ENCODE data around the gene RAB9A.
"Not testable (repeated sequence)": the region's sequence is repeated elsewhere in the genome, so short reads cannot be mapped to it uniquely, and the experiment has no call there.

RAB9A gene, protein sequence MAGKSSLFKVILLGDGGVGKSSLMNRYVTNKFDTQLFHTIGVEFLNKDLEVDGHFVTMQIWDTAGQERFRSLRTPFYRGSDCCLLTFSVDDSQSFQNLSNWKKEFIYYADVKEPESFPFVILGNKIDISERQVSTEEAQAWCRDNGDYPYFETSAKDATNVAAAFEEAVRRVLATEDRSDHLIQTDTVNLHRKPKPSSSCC

DNA sequence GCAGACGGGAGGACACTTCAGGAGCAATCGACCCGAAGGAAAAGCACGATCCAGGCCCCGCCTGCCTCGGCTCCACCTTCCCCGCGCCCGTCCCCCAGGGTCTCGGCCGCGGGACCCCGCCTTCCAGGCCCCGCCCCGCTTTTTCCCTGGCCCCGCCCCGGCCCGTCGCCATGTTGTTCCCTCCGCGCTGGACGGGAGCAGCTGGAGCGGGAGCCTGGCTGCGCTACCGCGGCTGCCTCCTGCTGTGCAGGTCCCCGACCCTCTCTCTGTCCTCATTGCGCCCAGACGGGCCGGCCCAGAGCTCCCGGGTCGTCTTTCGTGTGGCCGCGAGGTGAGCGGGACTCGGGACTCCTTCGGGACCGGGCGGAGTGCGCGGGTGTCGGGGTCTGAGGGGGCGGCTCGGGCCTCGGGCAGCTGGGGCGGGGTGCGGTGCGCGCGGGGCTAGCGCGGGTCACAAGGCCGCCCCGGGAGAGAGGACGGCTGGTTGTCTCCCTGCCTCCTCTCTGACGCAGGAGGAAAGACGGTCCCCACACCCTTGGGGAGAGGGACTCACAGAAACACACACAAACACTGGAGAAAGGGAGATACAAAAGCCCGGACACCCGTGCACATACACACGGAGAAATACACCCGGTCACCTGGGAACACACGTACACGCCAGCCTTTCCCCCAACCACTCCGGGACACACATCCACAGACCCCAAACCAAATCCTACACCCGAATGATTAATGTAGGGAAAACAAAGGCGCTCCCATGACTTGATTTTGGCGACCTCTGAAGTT, at the start of gene RAB9A:
Gene RAB9A, plus strand, starts transcription at position 171 of the 783 bp plus-strand sequence. CDS start 19,619 bp downstream, outside the sequence.
- DNase-seq = peak; percentile 82

DNA sequence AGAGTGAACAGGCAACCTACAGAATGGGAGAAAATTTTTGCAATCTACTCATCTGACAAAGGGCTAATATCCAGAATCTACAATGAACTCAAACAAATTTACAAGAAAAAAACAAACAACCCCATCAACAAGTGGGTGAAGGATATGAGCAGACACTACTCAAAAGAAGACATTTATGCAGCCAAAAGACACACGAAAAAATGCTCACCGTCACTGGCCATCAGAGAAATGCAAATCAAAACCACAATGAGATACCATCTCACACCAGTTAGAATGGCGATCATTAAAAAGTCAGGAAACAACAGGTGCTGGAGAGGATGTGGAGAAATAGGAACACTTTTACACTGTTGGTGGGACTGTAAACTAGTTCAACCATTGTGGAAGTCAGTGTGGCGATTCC, 47.2 kb upstream of the RAB9A start:
- DNase-seq = not testable (repeated sequence)

DNA sequence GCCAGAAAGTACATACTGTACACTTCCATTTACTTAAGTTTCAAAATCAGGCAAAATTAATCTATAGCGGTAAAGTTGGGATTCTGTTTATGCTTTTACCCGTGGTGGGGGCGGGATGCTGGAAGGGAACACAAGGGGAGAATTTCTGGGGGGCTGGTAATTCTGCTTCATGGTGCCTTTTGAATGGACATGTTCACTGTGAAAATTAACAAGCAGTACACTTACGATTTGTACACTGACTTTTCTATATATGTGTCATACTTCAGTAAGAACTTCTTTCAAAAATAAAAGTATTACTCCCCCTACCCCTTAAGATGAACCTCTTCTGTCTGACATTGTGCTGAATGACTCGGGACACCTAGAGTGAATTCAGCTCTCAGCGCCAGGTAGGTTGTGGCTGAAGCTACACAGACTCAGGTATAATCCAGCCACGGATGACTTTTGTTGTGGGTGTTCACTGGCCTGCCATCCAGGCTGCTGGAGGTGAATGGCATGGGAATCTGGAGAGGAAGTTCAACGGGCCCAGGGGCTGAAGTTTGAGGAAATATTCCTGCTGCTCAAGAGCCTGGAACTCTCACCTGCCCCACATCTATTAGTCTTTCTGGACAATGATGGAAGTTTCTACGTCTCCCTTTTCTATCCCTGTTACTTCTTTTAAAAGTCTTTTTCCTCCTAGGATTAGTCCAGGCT, 43.3 kb upstream of the RAB9A start:
- DNase-seq = no peak

DNA sequence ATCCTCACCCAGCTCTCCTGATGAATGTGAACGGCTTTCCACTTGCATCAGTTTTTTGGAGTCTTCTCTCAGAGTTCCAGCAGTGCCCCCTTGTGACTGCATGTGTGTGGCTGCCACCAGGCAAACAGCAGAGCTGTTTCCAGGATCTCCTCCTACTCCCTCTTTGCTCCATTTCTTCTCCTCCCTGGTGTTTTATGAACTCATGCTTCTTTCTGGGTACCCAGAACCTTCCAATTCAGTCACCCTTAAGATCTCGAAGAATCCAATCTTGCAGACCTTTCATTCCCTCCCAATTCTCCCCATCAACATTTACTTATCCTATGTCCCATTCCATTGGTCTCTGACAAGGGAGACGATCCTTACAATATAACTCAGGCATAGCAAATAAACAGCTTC, 42.8 kb upstream of the RAB9A start:
- DNase-seq = peak; percentile 80

DNA sequence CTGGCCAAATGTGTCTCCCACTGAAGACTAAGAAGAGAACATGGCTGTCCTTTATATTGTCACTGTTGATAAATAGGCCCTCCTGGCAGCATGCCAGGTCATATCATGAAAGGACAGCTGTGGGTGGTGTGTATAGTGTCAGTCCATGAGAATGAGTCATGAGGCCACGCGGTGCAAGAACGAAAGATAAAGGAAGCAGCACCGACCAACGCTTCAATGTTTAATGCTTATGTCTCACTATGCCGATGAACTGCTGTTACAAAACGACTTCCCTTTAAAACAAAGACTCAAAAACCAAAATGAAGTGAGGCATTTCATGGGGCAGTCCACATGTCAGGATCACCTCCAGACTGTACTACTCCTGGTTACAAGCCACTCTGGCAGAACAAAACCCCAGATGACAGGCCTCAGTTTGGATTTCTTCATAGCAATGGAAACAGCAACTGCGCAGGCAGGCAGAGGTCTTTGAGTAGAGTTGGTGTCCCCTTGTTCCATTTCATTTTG, 41.2 kb upstream of the RAB9A start:
- peak; percentile 97 for DNase-seq

DNA sequence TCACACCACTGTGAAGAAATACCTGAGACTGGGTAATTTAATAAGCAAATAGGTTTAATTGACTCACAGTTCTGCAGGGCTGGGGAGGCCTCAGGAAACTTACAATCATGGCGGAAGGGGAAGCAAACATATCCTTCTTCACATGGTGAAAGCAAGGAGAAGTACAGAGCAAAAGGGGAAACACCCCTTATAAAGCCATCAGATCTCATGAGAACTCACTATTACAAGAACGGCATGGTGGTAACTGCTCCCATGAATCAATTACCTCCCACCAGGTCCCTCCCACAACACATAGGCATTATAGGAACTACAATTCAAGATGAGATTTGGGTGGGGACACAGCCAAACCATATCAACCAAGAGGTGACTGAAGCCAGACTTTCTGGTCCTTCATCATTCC, 40.6 kb upstream of the RAB9A start:
- peak; percentile 22 for DNase-seq

DNA sequence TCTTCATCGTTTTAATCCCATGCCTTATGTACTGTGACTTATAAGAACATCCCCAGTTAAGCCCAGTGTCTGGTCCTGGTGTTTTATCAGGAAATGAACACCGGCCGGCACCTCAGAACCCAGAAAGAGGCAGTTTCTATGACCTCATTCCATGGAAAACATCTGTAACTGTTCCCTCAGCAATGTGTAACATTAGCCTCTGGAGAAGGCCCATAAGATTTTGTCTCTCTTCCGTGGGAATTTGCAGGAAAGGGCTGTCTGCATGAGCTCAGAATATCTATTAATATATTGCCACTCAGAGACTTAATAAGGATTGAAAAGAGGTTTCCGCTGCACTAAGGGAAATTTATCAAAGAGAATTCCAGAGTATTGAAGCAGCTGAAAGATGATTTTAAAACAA, 39.1 kb upstream of the RAB9A start:
- DNase-seq = no peak

DNA sequence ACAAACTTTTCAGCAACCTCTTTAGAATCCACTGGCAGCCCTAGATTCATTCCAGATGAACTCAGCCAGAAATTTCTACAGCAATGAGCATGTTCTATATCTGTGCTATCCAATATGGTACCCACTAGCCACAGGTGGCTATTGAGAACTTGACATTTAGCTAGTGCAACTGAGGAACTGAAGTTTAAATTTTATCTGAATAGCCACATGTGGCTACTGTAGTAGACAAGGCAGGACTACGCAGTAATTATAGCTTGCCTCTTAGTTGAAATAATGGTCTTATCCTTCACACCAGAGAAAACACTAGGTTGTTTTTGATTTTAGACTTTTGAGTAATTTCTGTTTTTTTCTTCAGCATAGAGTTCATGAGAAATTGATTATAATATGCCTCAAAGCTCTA, 38.6 kb upstream of the RAB9A start:
- no peak for DNase-seq

DNA sequence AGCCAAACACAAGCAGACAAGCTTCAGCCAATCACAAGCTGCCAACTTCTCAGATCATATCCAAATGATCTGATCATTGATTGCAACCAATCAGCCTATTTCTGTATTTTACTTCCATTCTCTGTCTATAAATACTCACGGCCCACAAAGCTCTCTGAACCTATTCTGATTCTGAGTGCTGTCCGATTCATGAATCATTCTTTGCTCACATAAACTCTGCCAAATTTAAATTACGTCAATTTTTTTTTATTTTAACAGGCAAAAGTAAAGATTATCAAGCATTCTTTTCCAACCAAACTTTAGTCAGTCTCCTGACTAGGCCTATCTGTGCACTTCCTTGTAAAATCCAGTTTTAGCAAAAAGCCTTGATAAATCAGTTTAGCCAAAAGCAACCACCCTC, 37.8 kb upstream of the RAB9A start:
- no peak for DNase-seq

DNA sequence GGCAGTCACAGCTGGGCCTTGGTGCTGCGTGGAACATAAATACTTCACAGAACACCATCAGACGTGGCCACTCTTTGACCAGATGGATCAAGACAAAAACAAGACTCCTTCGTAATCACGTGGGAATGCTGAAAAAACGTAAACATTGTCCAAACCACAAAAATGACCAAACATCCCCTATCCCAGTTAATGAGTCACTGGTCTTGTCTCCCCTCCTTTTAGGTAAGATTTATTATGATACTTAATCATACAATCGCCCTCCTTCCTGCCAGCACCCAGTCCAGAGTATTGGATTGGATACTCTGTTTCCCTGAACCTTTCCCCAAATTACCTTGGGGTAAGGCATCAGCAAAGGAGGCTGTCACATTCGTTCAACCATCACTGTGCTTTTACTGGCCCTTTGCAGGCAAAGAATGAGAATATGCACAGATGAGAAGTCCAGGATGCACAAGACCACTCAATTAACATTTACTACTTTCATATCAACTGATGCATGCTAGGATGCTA, 36.6 kb upstream of the RAB9A start:
- no peak for DNase-seq

DNA sequence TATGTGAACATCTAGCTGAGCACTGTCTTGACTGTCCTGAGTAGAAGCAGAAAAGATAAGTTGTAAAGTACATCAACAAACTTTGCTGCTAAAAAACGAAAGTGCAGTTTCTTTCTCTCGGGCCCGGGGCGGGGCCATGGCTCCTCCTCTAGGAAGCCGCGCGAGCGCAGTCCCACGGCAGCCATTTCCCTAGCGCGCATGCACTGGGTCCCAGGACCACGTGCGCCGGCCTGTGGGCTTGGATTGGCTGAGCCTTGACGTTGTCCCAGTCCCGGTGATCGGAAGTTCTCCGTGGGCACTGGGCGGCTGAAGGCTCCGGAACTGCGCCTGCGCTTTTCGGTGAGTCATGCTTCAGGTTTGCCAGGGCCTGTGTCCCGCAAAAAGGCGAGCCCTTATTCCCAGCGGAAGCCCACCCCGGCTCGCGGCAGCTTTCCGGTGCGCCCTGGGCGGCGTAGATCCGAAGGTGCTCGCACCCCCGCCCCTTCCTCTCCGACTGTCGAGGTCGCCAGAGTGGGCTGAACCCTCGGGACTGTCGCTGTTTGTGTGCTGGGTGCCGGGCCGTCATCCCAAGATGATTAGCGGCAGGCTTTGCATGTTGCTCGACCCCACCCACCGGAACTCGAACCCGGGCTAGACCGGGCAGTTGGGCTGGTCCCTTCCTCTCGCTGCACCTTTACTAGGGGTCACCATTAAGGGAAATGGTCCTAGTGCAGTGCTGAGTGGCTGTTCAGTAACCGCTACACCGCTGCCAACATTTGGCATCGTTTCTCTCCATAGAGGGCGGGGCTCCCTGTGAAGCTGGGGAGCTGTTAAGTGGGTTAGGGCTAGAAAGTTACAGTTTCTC, 35.9 kb upstream of the RAB9A start, which contains the start of gene TCEANC:
Gene TCEANC, plus strand, starts transcription at position 292 of the 844 bp plus-strand sequence. CDS start 9,368 bp downstream, outside the sequence.
- DNase-seq = peak; percentile 96

DNA sequence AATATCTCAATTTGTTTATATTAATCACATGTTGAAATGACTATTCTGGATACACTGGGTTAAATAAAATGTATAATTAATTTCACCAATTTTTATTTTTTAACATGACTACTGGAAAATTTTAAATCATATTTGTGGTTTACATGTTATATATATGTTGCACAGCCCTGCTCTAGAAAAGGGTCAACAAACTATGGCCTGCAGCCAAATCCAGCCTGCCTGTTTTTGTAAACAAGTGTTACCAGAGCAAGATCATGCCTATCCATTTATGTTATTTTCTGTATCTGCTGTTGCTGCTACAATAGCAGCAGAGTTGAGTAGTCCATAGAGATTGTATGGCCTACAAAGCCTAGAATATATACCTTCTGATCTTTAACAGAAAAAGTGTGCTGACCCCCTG, 34.8 kb upstream of the RAB9A start:
- DNase-seq = peak; percentile 15

DNA sequence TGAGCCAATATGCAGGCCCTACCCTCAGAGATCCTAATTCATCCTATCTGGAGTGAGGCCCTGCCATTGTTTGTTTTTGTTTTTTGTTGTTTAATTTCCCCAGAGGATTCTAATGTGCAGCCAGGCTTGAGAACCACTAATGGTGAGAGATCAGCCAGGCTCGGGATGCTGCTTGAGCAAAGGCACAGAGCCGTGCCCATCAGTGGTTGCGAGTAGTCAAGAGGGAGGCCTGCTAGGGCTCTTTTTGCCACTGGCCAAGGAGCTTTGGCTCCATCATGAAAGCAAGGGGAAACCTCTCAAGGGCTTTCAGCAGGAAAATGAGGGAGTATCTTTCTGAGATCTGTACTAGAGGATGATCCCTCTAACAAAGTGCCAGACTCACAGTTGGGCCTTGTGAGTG, 33.3 kb upstream of the RAB9A start:
- DNase-seq = no peak

DNA sequence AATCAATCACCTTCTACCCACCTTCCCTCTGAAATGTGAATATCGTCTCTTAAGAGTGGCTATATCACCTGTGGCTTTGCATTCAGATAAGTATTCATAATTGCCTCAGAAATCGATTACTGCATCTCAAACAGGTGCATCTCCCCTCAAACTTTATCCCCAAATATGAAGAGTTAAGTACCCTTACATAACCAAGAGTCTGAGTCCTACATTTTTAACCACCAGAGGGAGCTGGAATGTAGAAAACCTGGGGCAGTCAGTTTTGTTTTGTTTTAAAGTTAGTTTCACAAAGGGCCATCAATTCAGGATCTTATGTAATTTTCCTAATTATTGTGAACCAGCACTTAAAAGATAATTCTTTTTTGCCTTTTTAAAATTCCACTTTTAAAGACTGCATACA, 30.3 kb upstream of the RAB9A start:
- peak; percentile 77 for DNase-seq

DNA sequence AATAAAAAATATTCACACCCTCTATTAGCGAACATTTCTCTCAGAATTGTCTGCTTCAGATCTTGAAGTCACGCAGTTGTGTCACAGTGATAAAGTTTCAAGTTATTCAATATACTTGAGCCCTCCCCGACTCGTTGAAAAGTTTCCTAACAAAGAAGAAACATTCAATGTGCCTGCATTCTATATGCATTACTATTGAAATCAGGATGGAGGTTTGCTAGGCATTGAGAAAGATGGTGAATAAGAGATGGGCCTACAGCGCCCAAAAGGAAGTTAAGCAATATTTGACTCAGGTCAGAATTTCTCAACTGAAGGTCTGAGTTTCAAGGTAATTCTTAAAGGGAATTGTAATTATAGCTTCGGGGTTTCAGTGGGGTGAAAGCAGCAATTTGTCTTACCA, 29.9 kb upstream of the RAB9A start:
- DNase-seq = peak; percentile 36

DNA sequence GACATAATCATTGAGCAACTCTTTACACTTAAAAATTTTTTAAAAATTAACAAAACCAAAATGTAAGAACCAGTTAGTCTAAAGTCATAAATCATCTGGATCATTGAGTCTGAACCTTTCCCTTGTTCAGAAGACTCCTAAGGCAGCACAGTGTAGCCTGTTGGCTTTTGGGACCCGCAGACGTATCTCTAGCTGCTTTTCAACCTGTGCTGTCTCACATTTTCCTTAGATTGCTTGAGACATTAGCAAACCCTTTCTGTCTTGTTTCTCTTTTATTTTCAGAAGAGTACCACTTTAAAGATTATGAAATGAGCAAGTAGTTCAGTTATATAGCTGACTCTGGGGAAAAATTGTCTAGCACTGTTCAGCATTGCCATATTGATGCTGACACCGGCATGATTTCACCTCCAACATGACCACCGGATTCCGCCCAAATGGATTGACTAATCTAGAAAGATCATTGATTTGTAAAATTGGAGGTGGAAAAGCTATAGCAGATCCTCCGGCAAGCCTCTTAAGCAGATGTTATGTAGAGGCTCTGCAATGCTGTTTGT, 27.1 kb upstream of the RAB9A start:
- DNase-seq = no peak

DNA sequence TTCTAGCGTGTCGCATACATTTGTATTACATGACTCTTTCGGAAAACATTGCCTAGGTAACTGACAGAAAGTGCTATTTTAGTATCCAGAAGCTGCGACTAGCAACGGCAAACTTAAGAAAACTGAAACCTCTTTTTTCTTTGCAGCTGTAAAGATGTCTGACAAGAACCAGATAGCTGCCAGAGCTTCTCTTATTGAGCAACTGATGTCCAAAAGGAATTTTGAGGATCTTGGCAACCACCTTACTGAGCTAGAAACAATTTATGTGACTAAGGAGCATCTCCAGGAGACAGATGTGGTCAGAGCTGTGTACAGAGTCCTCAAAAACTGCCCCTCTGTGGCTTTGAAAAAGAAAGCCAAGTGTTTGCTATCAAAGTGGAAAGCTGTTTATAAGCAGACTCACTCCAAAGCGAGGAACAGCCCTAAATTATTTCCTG, 26.6 kb upstream of the RAB9A start:
- no peak for DNase-seq

DNA sequence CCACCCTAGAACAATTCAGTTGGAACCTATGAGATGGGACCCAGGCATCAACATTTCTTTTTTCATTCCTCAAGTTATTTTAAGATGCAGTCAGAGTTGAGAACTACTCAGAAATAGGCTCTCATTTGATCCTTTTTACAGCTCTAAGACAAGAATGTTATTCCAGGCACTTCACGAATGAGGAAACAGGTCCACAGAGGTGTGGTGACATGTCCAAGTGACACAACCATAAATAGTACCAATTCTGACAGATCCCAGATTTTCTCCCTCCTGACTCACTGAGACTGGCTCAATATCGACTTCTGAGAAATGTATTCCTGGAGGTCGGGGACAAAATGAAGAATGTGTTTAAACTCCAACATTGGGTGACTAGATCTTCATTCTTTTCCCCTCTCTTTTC, 24.9 kb upstream of the RAB9A start:
- DNase-seq = no peak

DNA sequence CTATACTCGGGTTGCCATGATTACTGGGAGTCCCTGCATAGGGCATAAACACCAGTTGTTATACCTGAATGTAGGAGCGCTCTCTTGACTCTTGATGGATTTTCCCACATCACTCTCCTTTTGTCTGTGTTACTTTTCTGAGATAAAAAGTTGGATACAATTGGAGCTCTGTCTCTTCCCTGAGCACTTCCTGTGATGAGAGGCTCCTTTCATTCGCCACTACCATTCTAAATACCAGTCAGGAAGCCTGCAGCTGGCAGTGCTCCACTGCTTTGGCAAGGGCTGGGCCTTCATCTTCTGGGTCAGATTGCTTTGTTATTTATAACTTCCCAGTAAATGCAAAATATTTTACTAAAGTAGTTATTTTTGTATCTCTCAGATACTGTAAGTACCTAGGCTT, 22.1 kb upstream of the RAB9A start:
- DNase-seq = no peak

DNA sequence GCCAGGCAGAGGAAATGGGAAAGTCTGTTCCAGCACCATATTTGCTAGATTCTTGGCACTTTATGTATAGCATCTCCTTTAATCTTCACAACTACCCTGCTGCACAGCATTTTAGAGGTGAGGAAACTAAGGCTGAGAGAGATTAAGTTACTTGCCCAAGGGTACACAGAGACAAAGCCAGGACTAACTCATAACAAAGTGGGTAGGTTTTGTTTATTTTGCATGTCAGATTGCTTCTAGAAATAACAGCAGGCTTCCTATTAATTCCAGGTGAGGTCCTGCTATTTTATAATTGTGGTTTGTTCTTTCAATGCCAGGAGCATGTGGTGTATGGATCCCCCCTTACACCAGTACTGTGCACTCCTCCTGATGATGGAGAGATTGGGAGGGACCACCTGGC, 21.0 kb upstream of the RAB9A start:
- DNase-seq = no peak

DNA sequence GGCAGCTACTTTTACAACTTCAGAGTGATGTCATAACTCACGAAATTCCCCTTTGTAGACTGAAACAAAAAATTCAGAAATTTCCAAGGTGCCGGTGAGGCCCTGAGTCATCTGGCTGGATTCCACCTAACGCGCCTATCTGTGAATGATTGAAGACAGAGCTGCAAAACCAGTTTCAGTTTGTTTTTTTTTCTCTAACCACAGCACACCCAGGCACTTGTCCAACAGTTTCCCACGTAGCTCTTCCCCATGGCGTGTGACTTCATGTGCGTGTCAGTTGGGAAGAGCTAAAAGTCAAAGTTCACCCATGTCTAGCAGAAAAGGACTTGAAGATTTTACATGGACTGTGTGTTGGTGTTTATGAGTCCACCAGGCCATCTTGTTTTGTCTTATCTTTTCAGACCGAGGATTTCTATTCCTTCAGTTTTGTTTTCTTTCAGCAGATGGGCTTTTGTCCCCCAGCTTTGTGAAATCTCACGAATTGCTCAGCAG, 19.6 kb upstream of the RAB9A start:
- peak; percentile 90 for DNase-seq

DNA sequence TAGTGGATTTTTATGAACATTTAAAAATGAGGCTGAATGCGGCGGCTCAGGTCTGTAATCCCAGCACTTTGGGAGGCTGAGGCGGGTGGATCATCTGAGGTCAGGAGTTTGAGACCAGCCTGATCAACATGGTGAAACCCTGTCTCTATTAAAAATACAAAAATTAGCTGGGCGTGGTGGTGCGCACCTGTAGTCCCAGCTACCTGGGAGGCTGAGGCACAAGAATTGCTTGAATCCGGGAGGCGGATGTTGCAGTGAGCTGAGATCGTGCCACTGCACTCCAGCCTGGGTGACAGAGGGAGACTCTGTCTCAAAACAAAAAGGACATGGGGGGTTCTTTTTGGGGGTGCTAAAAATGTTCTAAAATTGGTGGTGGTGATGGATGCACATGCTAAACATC, 19.2 kb upstream of the RAB9A start:
- DNase-seq = not testable (repeated sequence)
